HCT116 (cell line): ENCODE data around the gene DOCK3. TPM values are rescaled to one million over a fixed set of nuclear protein-coding genes. Genes with fewer than 3 reads are reported as not detected.

Source experiments
- ATAC-seq: fragments of 200-7000 bp; cut with Tn5 transposase; 2 replicates; pipeline ENCODE4 v1.9.1; 2020; ENCODE audit warnings: mild to moderate bottlenecking, moderate library complexity
- BruUV-seq: library from RNA; stranded (reverse); fragments of 400-500 nt; replicated peaks from 2 replicates; lab custom pipeline; 2021; lab: Mats Ljungman, UMichigan
- CTCF ChIA-PET: fragments of 300-600 bp; sonication (Branson Sonifier 250); formaldehyde crosslinking; loops from one replicate; lab custom pipeline; 2021; ENCODE audit warnings: antibody characterized with exemption; lab: Charles Lee
- POLR2A ChIA-PET: fragments of 300-600, 350-600 bp; sonication (Branson Sonifier 250); formaldehyde crosslinking; loops from one replicate; lab custom pipeline; 2021; ENCODE audit warnings: antibody characterized with exemption; lab: Charles Lee
- RAD21 ChIA-PET, 2 experiments: fragments of 300-600 bp; sonication (Branson Sonifier 250); formaldehyde crosslinking; loops; one replicate each; lab custom pipeline; 2023; ENCODE audit warnings: low total read pairs in 2 of 2; ENCODE audit not compliant: uncharacterized antibody in 2 of 2, unreplicated experiment in 2 of 2, low non-redundant PET in 1 of 2; lab: Charles Lee
- DNase-seq: peaks from one replicate; pipeline ENCODE4 v3.0.0-alpha.2; 2010; ENCODE audit warnings: low read depth, low spot score
- H2AFZ ChIP-seq: fragments of 200-600 bp; shearing (Covaris generic), sonication (generic); 2 replicates; pipeline ENCODE4 v1.6.1; 2017; ENCODE audit warnings: low read depth, mixed run types, mixed read lengths, antibody characterized with exemption, low read length; ENCODE audit not compliant: poor library complexity, severe bottlenecking
- H3K27ac ChIP-seq: 2 replicates; pipeline ENCODE4 v1.5.1; 2012; ENCODE audit warnings: low read depth, low read length
- H3K27me3 ChIP-seq: fragments of 200-600 bp; sonication (generic); 2 replicates; pipeline ENCODE4 v1.6.1; 2016; ENCODE audit warnings: mixed run types, low read length, mixed read lengths; ENCODE audit not compliant: insufficient read depth
- H3K36me3 ChIP-seq, 2 experiments: fragments of 200-500 bp in 1 of 2; fragments of 200-600 bp in 1 of 2; sonication (Bioruptor generic) in 1 of 2; sonication (generic) in 1 of 2; 2 replicates each; pipeline versions ENCODE4 v1.5.1 to v1.6.1; 2014 to 2016; ENCODE audit warnings: low read length in 2 of 2, inconsistent platforms in 1 of 2, mixed read lengths in 1 of 2, mixed run types in 1 of 2; ENCODE audit not compliant: insufficient read depth in 2 of 2, control insufficient read depth in 1 of 2
- H3K4me1 ChIP-seq, 2 experiments: fragments of 200-600 bp in 1 of 2; sonication (generic) in 1 of 2; 2 replicates each; pipeline versions ENCODE4 v1.5.1 to v1.6.1; 2012 to 2017; ENCODE audit warnings: low read length in 2 of 2, inconsistent platforms in 1 of 2, mild to moderate bottlenecking in 1 of 2, mixed read lengths in 1 of 2, mixed run types in 1 of 2, moderate library complexity in 1 of 2; ENCODE audit not compliant: insufficient read depth in 2 of 2, control insufficient read depth in 1 of 2
- H3K4me2 ChIP-seq: fragments of 200-600 bp; sonication (generic); 2 replicates; pipeline ENCODE4 v1.6.1; 2017; ENCODE audit warnings: mixed run types, low read length, mixed read lengths
- H3K4me3 ChIP-seq, 2 experiments: fragments of 200-600 bp in 1 of 2; sonication (generic) in 1 of 2; replicated peaks in 1 of 2; 2 replicates each; pipeline ENCODE4 v1.5.1; 2011 to 2016; ENCODE audit warnings: low read length in 2 of 2, control low read depth in 1 of 2, low read depth in 1 of 2, mild to moderate bottlenecking in 1 of 2, mixed read lengths in 1 of 2, mixed run types in 1 of 2
- H3K79me2 ChIP-seq: fragments of 200-600 bp; sonication (generic); 2 replicates; pipeline ENCODE4 v1.6.1; 2017; ENCODE audit warnings: mild to moderate bottlenecking, mixed run types, low read length, moderate library complexity, mixed read lengths; ENCODE audit not compliant: insufficient read depth
- H3K9ac ChIP-seq: fragments of 200-600 bp; sonication (generic); 2 replicates; pipeline ENCODE4 v1.6.1; 2016; ENCODE audit warnings: low read length, mixed read lengths
- H3K9me2 ChIP-seq: fragments of 200-600 bp; sonication (generic), shearing (Covaris generic); 2 replicates; pipeline ENCODE4 v1.6.1; 2017; ENCODE audit warnings: mixed run types, mild to moderate bottlenecking, moderate library complexity; ENCODE audit not compliant: insufficient read depth
- H3K9me3 ChIP-seq, 2 experiments: fragments of 200-500 bp in 1 of 2; fragments of 200-600 bp in 1 of 2; sonication (Bioruptor generic) in 1 of 2; sonication (generic) in 1 of 2; 2 replicates each; pipeline ENCODE4 v1.6.1; 2014 to 2017; ENCODE audit warnings: low read length in 2 of 2, mixed read lengths in 2 of 2, inconsistent platforms in 1 of 2, low read depth in 1 of 2, mild to moderate bottlenecking in 1 of 2, mixed run types in 1 of 2, moderate library complexity in 1 of 2; ENCODE audit not compliant: control insufficient read depth in 1 of 2, insufficient read depth in 1 of 2
- H4K20me1 ChIP-seq: fragments of 200-600 bp; sonication (generic), shearing (Covaris generic); 2 replicates; pipeline ENCODE4 v1.6.1; 2017; ENCODE audit warnings: mixed run types, mild to moderate bottlenecking, moderate library complexity; ENCODE audit not compliant: insufficient read depth
- CEBPB ChIP-seq: IDR thresholded peaks from 2 replicates; pipeline ENCODE4 v1.6.1; 2012; ENCODE audit warnings: low read depth
- EGR1 ChIP-seq: IDR thresholded peaks from 2 replicates; pipeline ENCODE4 v1.6.1; 2012; ENCODE audit warnings: low read depth
- ELF1 ChIP-seq: IDR thresholded peaks from 2 replicates; pipeline ENCODE4 v1.6.1; 2012; ENCODE audit warnings: low read depth, borderline replicate concordance
- FOSL1 ChIP-seq: IDR thresholded peaks from 2 replicates; pipeline ENCODE4 v1.6.1; 2012; ENCODE audit warnings: low read depth
- MAX ChIP-seq: IDR thresholded peaks from 2 replicates; pipeline ENCODE4 v1.6.1; 2012
- POLR2A ChIP-seq: IDR thresholded peaks from 2 replicates; pipeline ENCODE4 v1.7.0; 2011; ENCODE audit warnings: borderline replicate concordance; ENCODE audit not compliant: insufficient read depth, insufficient read length; ENCODE audit errors: extremely low read depth
- RAD21 ChIP-seq: IDR thresholded peaks from 2 replicates; pipeline ENCODE4 v1.6.1; 2012; ENCODE audit warnings: low read depth, mild to moderate bottlenecking
- SRF ChIP-seq: IDR thresholded peaks from 2 replicates; pipeline ENCODE4 v1.6.1; 2012; ENCODE audit warnings: low read depth
- TCF7L2 ChIP-seq: IDR thresholded peaks from 2 replicates; pipeline ENCODE4 v1.7.0; 2011; ENCODE audit warnings: borderline replicate concordance, inconsistent platforms; ENCODE audit not compliant: insufficient read depth, insufficient read length; ENCODE audit errors: extremely low read depth
- ZBTB33 ChIP-seq: IDR thresholded peaks from 2 replicates; pipeline ENCODE4 v1.6.1; 2011; ENCODE audit warnings: mild to moderate bottlenecking, low read length, moderate library complexity; ENCODE audit not compliant: insufficient replicate concordance; ENCODE audit errors: extremely low read depth
- ZFX ChIP-seq: fragments of 450-650 bp; IDR thresholded peaks from 2 replicates; pipeline ENCODE4 v1.6.1; 2017
- intact Hi-C: fragments of 100-400 bp; cut with micrococcal nuclease; formaldehyde crosslinking; loops from 2 replicates; pipeline ENCODE4 v1.10.0; 2022
- total RNA-seq: library from RNA; stranded (reverse); gene quantifications from one replicate; pipeline ENCODE4 v1.2.1, GENCODE V29; 2021; ENCODE audit not compliant: unreplicated experiment
- TF ChIP-seq, protein P1 (sequence below): IDR thresholded peaks from 2 replicates; pipeline ENCODE4 v1.6.1; 2012
- TF ChIP-seq, protein P2 (sequence below): IDR thresholded peaks from 2 replicates; pipeline ENCODE4 v1.6.1; 2012; ENCODE audit warnings: low read depth

DOCK3 gene
- total RNA-seq, 1 experiment from 2014 or later: 4.2 TPM

DNA sequence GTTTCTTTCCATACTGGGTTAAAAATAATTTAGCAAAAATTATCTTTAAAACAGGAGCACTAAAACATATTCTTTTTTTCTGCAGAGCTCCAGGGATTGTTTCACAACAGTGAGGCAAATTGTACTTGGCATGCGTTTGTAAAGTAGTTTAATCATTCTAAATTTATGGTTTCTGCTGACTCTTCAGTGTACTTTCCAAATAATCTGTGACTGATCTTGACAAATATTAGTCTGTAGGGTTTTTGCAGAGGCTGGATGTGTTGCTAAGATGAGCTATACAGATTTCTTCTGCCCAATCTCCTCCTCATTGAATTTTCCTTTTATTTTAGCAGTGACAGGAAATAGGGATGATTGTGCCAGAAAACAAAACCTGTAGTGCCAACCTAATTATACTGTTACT is 382.4 kb downstream of the DOCK3 start:
- TF ChIP-seq RAD21 (no peak), SRF (no peak), EGR1 (no peak), CEBPB (no peak), ELF1 (no peak), FOSL1 (no peak), ZBTB33 (no peak), MAX (no peak), ZFX (no peak), TCF7L2 (no peak), POLR2A (no peak)
- TF ChIP-seq, protein P1, sequence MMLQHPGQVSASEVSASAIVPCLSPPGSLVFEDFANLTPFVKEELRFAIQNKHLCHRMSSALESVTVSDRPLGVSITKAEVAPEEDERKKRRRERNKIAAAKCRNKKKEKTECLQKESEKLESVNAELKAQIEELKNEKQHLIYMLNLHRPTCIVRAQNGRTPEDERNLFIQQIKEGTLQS: no peak
- TF ChIP-seq, protein P2, sequence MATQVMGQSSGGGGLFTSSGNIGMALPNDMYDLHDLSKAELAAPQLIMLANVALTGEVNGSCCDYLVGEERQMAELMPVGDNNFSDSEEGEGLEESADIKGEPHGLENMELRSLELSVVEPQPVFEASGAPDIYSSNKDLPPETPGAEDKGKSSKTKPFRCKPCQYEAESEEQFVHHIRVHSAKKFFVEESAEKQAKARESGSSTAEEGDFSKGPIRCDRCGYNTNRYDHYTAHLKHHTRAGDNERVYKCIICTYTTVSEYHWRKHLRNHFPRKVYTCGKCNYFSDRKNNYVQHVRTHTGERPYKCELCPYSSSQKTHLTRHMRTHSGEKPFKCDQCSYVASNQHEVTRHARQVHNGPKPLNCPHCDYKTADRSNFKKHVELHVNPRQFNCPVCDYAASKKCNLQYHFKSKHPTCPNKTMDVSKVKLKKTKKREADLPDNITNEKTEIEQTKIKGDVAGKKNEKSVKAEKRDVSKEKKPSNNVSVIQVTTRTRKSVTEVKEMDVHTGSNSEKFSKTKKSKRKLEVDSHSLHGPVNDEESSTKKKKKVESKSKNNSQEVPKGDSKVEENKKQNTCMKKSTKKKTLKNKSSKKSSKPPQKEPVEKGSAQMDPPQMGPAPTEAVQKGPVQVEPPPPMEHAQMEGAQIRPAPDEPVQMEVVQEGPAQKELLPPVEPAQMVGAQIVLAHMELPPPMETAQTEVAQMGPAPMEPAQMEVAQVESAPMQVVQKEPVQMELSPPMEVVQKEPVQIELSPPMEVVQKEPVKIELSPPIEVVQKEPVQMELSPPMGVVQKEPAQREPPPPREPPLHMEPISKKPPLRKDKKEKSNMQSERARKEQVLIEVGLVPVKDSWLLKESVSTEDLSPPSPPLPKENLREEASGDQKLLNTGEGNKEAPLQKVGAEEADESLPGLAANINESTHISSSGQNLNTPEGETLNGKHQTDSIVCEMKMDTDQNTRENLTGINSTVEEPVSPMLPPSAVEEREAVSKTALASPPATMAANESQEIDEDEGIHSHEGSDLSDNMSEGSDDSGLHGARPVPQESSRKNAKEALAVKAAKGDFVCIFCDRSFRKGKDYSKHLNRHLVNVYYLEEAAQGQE: no peak
- no peak overlapping the region for H3K9ac ChIP-seq
- DNase-seq (no peak), ATAC-seq (no peak)
- H3K79me2 ChIP-seq: no peaks in the 10 kb centered on the region
- no peak overlapping the region for H3K4me2 ChIP-seq
- CTCF ChIA-PET: no interaction called here
- no TSS peak for BruUV-seq
- RAD21 ChIA-PET: no interaction called here
- no peaks in the 10 kb centered on the region for H3K27me3 ChIP-seq
- intact Hi-C loops: no loop called here
- no peak overlapping the region for H2AFZ ChIP-seq
- no peaks in the 10 kb centered on the region for H3K36me3 ChIP-seq
- H3K9me2 ChIP-seq: no peaks in the 10 kb centered on the region
- POLR2A ChIA-PET: no interaction called here
- no peaks in the 10 kb centered on the region for H3K4me1 ChIP-seq
- H4K20me1 ChIP-seq: no peaks in the 10 kb centered on the region
- no peaks in the 10 kb centered on the region for H3K9me3 ChIP-seq
- no peak overlapping the region for H3K27ac ChIP-seq
- H3K4me3 ChIP-seq: no peak overlapping the region
